Measurements from ENCODE around the gene ANKRD42. TPM values are rescaled to one million over a fixed set of nuclear protein-coding genes. Genes with fewer than 3 reads are reported as not detected.

ANKRD42 gene
- total RNA-seq, 4 donors from 2014 or later: 2.1 to 3.7 (median 3.4) TPM

DNA sequence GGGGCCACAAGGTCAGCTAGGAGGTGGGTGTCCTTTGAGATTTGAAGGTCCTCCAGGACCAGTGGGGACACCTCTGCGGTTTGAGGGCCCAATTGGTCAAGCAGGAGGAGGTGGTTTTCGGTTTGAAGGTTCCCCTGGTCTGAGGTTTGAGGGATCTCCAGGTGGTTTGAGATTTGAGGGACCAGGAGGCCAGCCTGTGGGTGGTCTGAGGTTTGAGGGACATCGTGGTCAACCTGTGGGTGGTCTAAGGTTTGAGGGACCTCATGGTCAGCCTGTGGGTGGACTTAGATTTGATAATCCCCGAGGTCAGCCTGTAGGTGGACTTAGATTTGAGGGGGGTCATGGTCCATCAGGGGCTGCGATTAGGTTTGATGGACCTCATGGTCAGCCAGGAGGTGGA, 24.8 kb upstream of the ANKRD42 start:
- DNase-seq: no peak
- H3K4me1 ChIP-seq: peaks cover 37 to 38% of the 10 kb centered on the region in 2 donors
- no peaks in the 10 kb centered on the region for H3K27me3 ChIP-seq
- no peak overlapping the region for H3K4me3 ChIP-seq
- no peak for ATAC-seq
- intact Hi-C loops (cut with DNase I; ENCODE audit: low total_unique reads) (no loop called here), in situ Hi-C loops (cut with MboI; ENCODE audit: low sequenced_read_pairs in 4 of 4) (loop anchor here in 1 of 4 donors (25.0 kb wide), 1 partner anchor 106 kb away; the partner anchor contains the start of gene RAB30)
- no peaks in the 10 kb centered on the region for H3K9me3 ChIP-seq
- H3K27ac ChIP-seq: no peak overlapping the region
- TF ChIP-seq, protein P1, sequence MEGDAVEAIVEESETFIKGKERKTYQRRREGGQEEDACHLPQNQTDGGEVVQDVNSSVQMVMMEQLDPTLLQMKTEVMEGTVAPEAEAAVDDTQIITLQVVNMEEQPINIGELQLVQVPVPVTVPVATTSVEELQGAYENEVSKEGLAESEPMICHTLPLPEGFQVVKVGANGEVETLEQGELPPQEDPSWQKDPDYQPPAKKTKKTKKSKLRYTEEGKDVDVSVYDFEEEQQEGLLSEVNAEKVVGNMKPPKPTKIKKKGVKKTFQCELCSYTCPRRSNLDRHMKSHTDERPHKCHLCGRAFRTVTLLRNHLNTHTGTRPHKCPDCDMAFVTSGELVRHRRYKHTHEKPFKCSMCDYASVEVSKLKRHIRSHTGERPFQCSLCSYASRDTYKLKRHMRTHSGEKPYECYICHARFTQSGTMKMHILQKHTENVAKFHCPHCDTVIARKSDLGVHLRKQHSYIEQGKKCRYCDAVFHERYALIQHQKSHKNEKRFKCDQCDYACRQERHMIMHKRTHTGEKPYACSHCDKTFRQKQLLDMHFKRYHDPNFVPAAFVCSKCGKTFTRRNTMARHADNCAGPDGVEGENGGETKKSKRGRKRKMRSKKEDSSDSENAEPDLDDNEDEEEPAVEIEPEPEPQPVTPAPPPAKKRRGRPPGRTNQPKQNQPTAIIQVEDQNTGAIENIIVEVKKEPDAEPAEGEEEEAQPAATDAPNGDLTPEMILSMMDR (IDR thresholded peaks at IDR 0.05 in 4 of 5, conservative IDR thresholded peaks at IDR 0.05 in 1 of 5): no peak
- no peak for TF ChIP-seq POLR2A (IDR thresholded peaks at IDR 0.05)
- peaks cover 0 to 86% of the 10 kb centered on the region in 2 donors for H3K36me3 ChIP-seq

DNA sequence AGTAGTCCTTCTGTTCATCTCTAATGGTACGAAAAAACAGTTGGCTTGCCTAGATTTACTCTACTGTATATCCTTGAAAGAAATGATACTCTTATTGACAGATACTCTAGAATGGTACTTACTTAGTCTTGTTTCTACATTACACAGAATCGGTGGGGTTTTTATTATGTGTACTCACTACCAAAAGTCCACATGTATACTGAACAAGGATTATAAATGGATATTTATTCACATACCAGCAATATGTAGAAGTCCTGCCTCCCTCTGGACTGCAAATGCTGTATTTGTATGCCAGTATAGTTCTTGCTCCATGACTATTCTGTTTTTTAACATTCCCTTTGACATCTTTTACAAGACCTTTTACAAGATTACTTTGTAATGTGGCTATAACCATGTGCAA, 22.6 kb upstream of the ANKRD42 start:
- in situ Hi-C loops (cut with MboI; ENCODE audit: low sequenced_read_pairs in 4 of 4): loop anchor here in 1 of 4 donors (25.0 kb wide), 1 partner anchor 109 kb away; the partner anchor contains the start of gene RAB30
- TF ChIP-seq, protein P1 (IDR thresholded peaks at IDR 0.05 in 4 of 5, conservative IDR thresholded peaks at IDR 0.05 in 1 of 5): no peak
- TF ChIP-seq POLR2A (IDR thresholded peaks at IDR 0.05): no peak
- no peak for ATAC-seq

DNA sequence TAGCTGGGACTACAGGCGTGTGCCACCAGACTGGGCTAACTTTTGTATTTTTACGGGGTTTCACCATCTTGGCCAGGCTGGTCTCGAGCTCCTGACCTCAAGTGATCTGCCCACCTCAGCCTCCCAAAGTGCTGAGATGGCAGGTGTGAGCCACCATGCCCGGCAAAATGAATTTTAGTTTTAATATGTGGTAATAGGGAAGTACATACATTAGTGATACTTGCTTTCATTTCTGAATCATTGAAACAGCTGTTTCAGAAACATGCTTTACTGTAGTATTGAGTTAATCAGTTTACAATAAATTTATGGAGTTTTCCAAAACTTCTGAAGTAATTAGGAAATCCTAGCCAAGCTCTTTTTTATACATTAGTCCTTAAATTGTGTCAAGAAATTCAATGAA, 21.0 kb upstream of the ANKRD42 start:
- no peak for TF ChIP-seq POLR2A (IDR thresholded peaks at IDR 0.05)
- TF ChIP-seq, protein P1 (IDR thresholded peaks at IDR 0.05 in 4 of 5, conservative IDR thresholded peaks at IDR 0.05 in 1 of 5): no peak
- Histone ChIP-seq H3K4me3 (no peak overlapping the region), H3K4me1 (peaks cover 43 to 50% of the 10 kb centered on the region in 2 donors), H3K9me3 (no peaks in the 10 kb centered on the region), H3K36me3 (peaks cover 0 to 86% of the 10 kb centered on the region in 2 donors), H3K27me3 (no peaks in the 10 kb centered on the region), H3K27ac (no peak overlapping the region)
- intact Hi-C loops (cut with DNase I; ENCODE audit: low total_unique reads): no loop called here
- DNase-seq (no peak), ATAC-seq (no peak)
- in situ Hi-C loops (cut with MboI; ENCODE audit: low sequenced_read_pairs in 4 of 4): loop anchor here in 1 of 4 donors (25.0 kb wide), 1 partner anchor 110 kb away; the partner anchor contains the start of gene RAB30

More for the DNA sequence above, 22.6 kb upstream of the ANKRD42 start:
- H3K27ac ChIP-seq: no peak overlapping the region
- intact Hi-C loops (cut with DNase I; ENCODE audit: low total_unique reads): no loop called here
- H3K9me3 ChIP-seq: no peaks in the 10 kb centered on the region
- no peak for DNase-seq
- H3K36me3 ChIP-seq: peaks cover 0 to 88% of the 10 kb centered on the region in 2 donors
- no peaks in the 10 kb centered on the region for H3K27me3 ChIP-seq
- peak overlapping the region in 3 of 4 donors; percentile 3 to 20 (median 4) for H3K4me3 ChIP-seq
- H3K4me1 ChIP-seq: peaks cover 43 to 50% of the 10 kb centered on the region in 2 donors

DNA sequence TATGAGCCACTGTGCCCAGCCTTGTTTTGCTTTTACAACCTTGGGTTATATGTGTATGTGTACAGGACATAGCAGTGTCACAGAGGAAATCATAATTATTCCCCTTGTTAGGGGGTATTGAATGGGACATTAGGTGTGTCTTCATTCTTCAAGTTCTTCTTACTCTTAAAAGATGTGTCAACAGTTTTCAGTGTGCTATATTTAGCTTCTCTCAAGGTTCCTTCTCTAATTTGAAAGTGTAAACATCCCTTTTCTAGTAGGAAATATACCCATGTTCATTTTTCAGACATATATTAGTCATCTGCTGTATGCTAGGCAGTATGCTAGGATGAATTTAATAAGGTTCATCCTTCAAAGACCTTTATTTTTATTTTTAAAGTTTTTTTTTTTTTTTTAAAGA, 19.5 kb upstream of the ANKRD42 start:
- H3K4me3 ChIP-seq: no peak overlapping the region
- ATAC-seq (peak; percentile 29 to 45), DNase-seq (no peak)
- peak overlapping the region in 3 of 4 donors; percentile 16 to 31 (median 24) for H3K27ac ChIP-seq
- intact Hi-C loops (cut with DNase I; ENCODE audit: low total_unique reads) (no loop called here), in situ Hi-C loops (cut with MboI; ENCODE audit: low sequenced_read_pairs in 4 of 4) (loop anchor here in 1 of 4 donors (25.0 kb wide), 1 partner anchor 112 kb away; the partner anchor contains the start of gene RAB30)
- peaks cover 0 to 85% of the 10 kb centered on the region in 2 donors for H3K36me3 ChIP-seq
- peaks cover 43 to 50% of the 10 kb centered on the region in 2 donors for H3K4me1 ChIP-seq
- H3K9me3 ChIP-seq: no peaks in the 10 kb centered on the region
- H3K27me3 ChIP-seq: no peaks in the 10 kb centered on the region
- no peak for TF ChIP-seq POLR2A (IDR thresholded peaks at IDR 0.05)
- TF ChIP-seq, protein P1 (IDR thresholded peaks at IDR 0.05 in 4 of 5, conservative IDR thresholded peaks at IDR 0.05 in 1 of 5): no peak
